Kidney (tissue), 14 donors: Measurements from ENCODE around the gene MSMO1. TPM values are rescaled to one million over a fixed set of nuclear protein-coding genes. Genes with fewer than 3 reads are reported as not detected.

Source experiments
- DNase-seq, 5 donors: peaks; one replicate each; pipeline ENCODE4 v3.0.0-alpha.2; 2013 to 2020
- FAIRE-seq: peaks from 2 replicates; lab custom pipeline; 2012; peaks lifted over from hg19 to GRCh38; lab: Jason Lieb, UNC
- H3K27ac ChIP-seq, 2 donors: one replicate each; pipeline ENCODE4 v1.7.0; 2013; ENCODE audit warnings: low read depth in 2 of 2, low read length in 2 of 2, inconsistent platforms in 1 of 2
- H3K27me3 ChIP-seq: one replicate; pipeline ENCODE4 v1.7.1; 2013; ENCODE audit warnings: low read length, inconsistent platforms; ENCODE audit not compliant: control insufficient read depth, insufficient read depth
- H3K36me3 ChIP-seq, 3 donors: one replicate each; pipeline versions ENCODE4 v1.7.0 to v1.7.1; 2013; ENCODE audit warnings: low read length in 3 of 3, control low read depth in 1 of 3, inconsistent platforms in 1 of 3; ENCODE audit not compliant: insufficient read depth in 3 of 3, control insufficient read depth in 2 of 3
- H3K4me1 ChIP-seq, 3 donors: one replicate each; pipeline versions ENCODE4 v1.7.0 to v1.7.1; 2013; ENCODE audit warnings: low read length in 3 of 3, inconsistent platforms in 1 of 3, low read depth in 1 of 3; ENCODE audit not compliant: control insufficient read depth in 2 of 3, insufficient read depth in 2 of 3
- H3K4me3 ChIP-seq, 3 donors: one replicate each; pipeline versions ENCODE4 v1.7.0 to v1.8.1; 2013; ENCODE audit warnings: low read length in 3 of 3, control low read depth in 1 of 3, inconsistent platforms in 1 of 3
- H3K9ac ChIP-seq, 3 donors: one replicate each; pipeline versions ENCODE4 v1.7.0 to v1.7.1; 2013; ENCODE audit warnings: low read length in 3 of 3, control low read depth in 1 of 3, inconsistent platforms in 1 of 3
- H3K9me3 ChIP-seq, 3 donors: one replicate each; pipeline versions ENCODE4 v1.7.0 to v1.7.1; 2013; ENCODE audit warnings: low read length in 3 of 3, control low read depth in 1 of 3, inconsistent platforms in 1 of 3; ENCODE audit not compliant: control insufficient read depth in 2 of 3, insufficient read depth in 1 of 3
- intact Hi-C: fragments of 100-400 bp; cut with DNase I; formaldehyde crosslinking; loops from one replicate; pipeline ENCODE4 v1.11.1; 2022
- polyA plus RNA-seq: library from polyadenylated mRNA; stranded (reverse); fragments of 350-450 nt; fragmentation: Illumina TruSeq; extraction: RNeasy Lipid Tissue Mini Kit (QIAGEN cat#74804); gene quantifications from one replicate; pipeline ENCODE4 v1.2.3, GENCODE V29; 2014; ENCODE audit warnings: low read depth, low replicate concordance; ENCODE audit not compliant: insufficient read depth
- total RNA-seq: library from RNA; stranded (reverse); fragmentation: NEBNext Ultra II Directional; extraction: Animal tissue kit (Norgen Biotek cat#: 25700); gene quantifications from one replicate; pipeline ENCODE4 v1.2.1, GENCODE V29; 2021
- TF ChIP-seq, protein P1 (sequence below): IDR thresholded peaks from 3 replicates; pipeline ENCODE4 v1.5.1; 2012; ENCODE audit warnings: mild to moderate bottlenecking, moderate library complexity, borderline replicate concordance; ENCODE audit not compliant: insufficient read depth; ENCODE audit errors: extremely low read depth
- donor health status: control.
- donor health status: control.
- donor health status: control.
- donor health status: control.
- donor health status: control.
- donor health status: DM: yes; HTN: yes; CAD: no.
- donor health status: Normal renal cell carcinoma (clear cell type).

The MSMO1 gene
- total and polyA plus RNA-seq, 2 donors from 2014 or later = 32.4 to 91.4 TPM

GRCh38 chr4:165370530-165370929, 43.1 kb downstream of the MSMO1 start:
- FAIRE-seq = no peak
- H3K9ac ChIP-seq = no peak overlapping the region
- no peak for DNase-seq

DNA sequence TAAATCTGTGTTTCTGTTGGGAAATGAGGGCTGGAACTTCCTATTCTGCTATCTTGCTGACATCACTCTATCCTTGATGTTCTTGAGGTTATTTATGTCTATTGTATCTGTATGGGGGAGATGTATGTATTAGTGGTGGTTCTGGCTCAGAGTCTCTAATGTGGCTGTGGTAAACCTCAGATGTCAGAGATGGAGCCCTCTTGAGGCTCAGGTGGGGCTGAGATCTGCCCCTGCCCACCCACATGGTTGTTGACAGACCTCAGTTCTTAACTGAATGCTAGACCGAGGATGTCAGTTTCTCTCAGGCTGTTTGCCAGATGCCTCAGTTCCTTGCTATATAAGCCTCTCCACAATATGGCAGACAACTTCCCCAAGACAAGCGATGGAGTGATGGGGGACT, 48.0 kb downstream of the MSMO1 start:
- Histone ChIP-seq H3K9ac (no peak overlapping the region), H3K9me3 (peaks cover 0 to 3% (median 0%) of the 10 kb centered on the region in 3 donors), H3K36me3 (no peaks in the 10 kb centered on the region), H3K4me1 (peaks cover 0 to 5% (median 2%) of the 10 kb centered on the region in 3 donors), H3K27me3 (no peaks in the 10 kb centered on the region), H3K4me3 (no peak overlapping the region), H3K27ac (no peak overlapping the region)
- FAIRE-seq (no peak), DNase-seq (no peak)
- TF ChIP-seq, protein P1, sequence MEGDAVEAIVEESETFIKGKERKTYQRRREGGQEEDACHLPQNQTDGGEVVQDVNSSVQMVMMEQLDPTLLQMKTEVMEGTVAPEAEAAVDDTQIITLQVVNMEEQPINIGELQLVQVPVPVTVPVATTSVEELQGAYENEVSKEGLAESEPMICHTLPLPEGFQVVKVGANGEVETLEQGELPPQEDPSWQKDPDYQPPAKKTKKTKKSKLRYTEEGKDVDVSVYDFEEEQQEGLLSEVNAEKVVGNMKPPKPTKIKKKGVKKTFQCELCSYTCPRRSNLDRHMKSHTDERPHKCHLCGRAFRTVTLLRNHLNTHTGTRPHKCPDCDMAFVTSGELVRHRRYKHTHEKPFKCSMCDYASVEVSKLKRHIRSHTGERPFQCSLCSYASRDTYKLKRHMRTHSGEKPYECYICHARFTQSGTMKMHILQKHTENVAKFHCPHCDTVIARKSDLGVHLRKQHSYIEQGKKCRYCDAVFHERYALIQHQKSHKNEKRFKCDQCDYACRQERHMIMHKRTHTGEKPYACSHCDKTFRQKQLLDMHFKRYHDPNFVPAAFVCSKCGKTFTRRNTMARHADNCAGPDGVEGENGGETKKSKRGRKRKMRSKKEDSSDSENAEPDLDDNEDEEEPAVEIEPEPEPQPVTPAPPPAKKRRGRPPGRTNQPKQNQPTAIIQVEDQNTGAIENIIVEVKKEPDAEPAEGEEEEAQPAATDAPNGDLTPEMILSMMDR = no peak
- intact Hi-C loops = no loop called here

More at GRCh38 chr4:165370530-165370929, 43.1 kb downstream of the MSMO1 start:
- H3K27ac ChIP-seq = no peak overlapping the region
- H3K4me1 ChIP-seq = no peaks in the 10 kb centered on the region
- peaks cover 0 to 3% (median 0%) of the 10 kb centered on the region in 3 donors for H3K9me3 ChIP-seq
- no peaks in the 10 kb centered on the region for H3K27me3 ChIP-seq
- no peaks in the 10 kb centered on the region for H3K36me3 ChIP-seq
- H3K4me3 ChIP-seq = no peak overlapping the region
- TF ChIP-seq, protein P1 = no peak
- intact Hi-C loops = no loop called here

- TF ChIP-seq, protein P1 = no peak
- Histone ChIP-seq H3K9ac (peak overlapping the region in 2 of 3 donors; percentile 53 to 71), H3K27ac (peak overlapping the region in 1 of 2 donors; percentile 44), H3K4me1 (peaks cover 0 to 5% (median 2%) of the 10 kb centered on the region in 3 donors), H3K36me3 (no peaks in the 10 kb centered on the region), H3K9me3 (peaks cover 0 to 3% (median 0%) of the 10 kb centered on the region in 3 donors), H3K4me3 (peak overlapping the region; percentile 49 to 84 (median 64)), H3K27me3 (no peaks in the 10 kb centered on the region)
- DNase-seq (no peak), FAIRE-seq (no peak)
- intact Hi-C loops = no loop called here
Measured at GRCh38 chr4:165378398-165378744, 50.9 kb downstream of the MSMO1 start.
